HL-60/S4 (cell line): Measurements from ENCODE around the gene TMIGD2.
"Not testable (repeated sequence)": the region's sequence is repeated elsewhere in the genome, so short reads cannot be mapped to it uniquely, and the experiment has no call there.

ENCODE experiments used
- in situ Hi-C: fragments of 300-500 bp; cut with MboI; formaldehyde crosslinking; loops from 2 replicates; pipeline ENCODE4 v1.14.3; 2022; ENCODE audit warnings: low sequenced_read_pairs

Gene TMIGD2, protein sequence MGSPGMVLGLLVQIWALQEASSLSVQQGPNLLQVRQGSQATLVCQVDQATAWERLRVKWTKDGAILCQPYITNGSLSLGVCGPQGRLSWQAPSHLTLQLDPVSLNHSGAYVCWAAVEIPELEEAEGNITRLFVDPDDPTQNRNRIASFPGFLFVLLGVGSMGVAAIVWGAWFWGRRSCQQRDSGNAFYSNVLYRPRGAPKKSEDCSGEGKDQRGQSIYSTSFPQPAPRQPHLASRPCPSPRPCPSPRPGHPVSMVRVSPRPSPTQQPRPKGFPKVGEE

DNA sequence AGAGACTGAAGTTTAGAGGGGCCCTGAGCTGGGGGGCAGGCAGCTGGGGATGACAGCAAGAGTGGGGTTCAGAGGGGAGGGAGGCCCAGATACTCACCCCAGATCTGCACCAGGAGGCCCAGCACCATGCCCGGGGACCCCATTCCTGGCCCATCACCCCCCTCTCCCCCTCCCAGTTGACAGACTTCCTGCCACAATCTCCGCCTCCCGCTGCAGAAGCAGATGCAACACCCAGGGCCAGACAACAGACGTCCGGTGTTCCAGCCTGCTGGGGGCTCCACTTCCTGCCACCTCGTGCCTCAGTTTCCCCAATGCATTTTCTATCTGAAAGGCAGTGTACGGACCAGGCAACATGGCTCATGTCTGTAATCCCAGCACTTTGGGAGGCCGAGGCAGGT lies at the start of gene TMIGD2:
Gene TMIGD2, minus strand, starts transcription at position 147 of the 398 bp plus-strand sequence. Its CDS starts 4 bp downstream, at position 143.
- in situ Hi-C loops: no loop called here

DNA sequence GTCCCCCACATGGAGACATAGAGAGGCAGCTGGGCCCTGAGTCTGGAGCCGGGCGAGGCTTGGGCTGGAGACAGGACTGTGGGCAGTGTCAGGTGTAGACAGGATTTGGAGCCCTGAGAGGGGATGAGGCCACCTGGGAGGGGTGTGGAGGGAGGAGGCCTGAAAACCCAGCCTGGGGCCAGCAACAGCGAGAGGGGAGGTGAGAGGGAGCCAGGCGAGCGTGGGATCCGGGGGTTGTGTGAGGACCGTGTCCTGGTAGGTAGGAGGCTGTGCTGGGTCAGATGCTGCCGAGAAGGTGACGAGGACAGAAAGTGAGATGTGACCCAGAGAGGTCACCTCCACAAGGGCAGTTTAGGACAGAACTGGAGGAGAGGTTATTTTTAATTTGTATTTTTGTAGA lies 48.5 kb upstream of the TMIGD2 start:
- in situ Hi-C loops: no loop called here

DNA sequence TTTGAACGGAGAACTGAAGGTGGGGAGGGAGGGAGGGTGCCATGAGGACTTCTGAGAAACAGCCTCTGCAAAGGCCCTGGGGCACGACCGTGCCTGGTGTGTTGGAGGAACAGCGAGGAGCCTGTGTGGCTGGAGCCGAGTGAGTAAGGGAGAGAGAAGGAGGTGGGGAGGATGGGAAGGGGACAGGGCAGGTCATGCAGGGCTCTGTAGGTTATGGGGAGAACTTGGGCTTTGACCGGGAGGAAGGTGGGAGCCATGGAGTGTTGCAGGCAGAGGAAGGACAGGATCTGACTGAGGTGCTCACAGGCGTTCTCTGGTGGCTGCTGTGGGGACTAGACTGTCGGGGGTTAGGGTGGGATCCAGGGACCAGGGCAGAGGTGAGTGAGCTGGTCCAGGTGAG lies 47.9 kb upstream of the TMIGD2 start:
- in situ Hi-C loops: no loop called here

DNA sequence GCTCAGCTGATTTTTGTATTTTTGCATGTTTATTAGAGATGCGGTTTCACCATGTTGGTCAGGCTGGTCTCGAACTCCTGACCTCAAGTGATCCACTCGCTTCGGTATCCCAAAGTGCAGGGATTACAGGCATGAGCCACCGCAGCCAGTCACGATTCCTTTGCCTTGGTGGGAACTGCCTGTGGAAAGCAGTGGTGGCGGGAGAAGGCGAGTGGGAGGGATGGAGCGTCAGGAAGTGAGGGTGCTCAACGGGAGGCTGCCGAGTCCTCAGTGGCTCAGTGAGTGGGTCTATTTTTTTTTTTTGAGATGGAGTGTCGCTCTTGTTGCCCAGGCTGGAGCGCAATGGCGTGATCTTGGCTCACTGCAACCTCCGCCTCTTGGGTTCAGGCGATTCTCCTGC lies 47.0 kb upstream of the TMIGD2 start:
- in situ Hi-C loops: not testable (repeated sequence)

DNA sequence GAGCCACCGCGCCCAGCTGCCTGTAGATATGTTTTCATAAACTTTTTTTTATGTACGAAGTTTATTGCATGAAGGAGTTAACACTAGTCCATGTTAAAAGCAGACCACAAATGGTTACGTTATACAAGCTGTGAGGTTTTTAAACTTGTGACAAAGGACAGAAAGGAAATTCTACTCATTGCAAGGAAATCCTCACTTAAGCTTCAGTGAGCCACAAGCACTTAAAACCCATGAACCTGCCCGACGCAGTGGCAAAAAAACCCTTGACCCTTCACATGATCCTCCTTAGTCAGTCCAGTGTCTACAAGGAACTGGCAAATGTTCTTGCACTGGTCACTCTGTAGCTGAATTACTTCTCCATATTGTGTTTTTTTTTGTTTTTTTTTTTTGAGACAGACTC lies 45.3 kb upstream of the TMIGD2 start:
- in situ Hi-C loops: no loop called here

DNA sequence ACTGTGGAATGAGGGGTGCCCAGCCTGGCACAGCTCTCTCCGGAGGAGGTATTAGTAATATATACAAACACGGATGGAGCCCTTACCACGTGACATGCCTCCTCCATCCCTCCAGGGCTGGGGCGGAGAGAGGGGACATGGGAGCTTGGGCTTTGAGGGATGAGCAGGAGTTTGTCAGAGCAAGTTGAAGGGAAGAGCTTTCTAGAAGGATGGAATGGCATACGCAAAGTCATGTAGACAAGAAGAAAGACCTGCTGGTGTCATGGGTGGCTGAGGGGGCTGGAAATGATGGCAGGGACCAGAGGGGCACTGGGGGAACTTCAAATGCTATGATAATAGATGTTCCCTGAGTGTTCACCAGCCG lies 43.8 kb upstream of the TMIGD2 start:
- in situ Hi-C loops: no loop called here

DNA sequence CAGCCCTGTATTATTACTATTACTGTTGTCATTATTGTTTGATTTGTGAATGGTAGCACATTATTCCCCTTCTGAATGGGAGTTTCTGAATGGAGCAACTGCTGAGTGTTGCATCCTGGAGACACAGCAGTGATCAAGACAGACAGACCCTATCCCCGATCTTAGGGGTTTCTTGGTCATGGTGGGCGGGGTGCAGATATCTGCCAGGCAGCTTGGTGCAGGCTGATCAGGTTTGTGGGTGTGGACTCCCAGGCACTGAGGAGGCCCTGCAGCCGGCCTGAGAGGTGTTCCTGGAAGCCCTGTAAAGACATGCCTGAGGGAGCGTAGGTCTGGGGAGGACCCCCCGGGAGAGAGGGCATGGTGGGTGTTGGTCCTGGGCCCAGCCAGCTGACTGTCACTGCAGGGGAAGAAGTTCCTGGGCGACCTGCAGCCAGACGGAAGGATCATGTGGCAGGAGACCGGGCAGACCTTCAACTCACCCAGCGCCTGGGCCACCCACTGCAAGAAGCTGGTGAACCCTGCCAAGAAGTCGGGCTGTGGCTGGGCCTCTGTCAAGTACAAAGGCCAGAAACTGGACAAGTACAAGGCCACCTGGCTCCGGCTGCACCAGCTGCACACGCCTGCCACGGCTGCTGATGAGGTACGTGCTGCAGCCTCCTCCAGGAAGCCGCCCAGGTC lies 43.3 kb upstream of the TMIGD2 start:
- in situ Hi-C loops: no loop called here

DNA sequence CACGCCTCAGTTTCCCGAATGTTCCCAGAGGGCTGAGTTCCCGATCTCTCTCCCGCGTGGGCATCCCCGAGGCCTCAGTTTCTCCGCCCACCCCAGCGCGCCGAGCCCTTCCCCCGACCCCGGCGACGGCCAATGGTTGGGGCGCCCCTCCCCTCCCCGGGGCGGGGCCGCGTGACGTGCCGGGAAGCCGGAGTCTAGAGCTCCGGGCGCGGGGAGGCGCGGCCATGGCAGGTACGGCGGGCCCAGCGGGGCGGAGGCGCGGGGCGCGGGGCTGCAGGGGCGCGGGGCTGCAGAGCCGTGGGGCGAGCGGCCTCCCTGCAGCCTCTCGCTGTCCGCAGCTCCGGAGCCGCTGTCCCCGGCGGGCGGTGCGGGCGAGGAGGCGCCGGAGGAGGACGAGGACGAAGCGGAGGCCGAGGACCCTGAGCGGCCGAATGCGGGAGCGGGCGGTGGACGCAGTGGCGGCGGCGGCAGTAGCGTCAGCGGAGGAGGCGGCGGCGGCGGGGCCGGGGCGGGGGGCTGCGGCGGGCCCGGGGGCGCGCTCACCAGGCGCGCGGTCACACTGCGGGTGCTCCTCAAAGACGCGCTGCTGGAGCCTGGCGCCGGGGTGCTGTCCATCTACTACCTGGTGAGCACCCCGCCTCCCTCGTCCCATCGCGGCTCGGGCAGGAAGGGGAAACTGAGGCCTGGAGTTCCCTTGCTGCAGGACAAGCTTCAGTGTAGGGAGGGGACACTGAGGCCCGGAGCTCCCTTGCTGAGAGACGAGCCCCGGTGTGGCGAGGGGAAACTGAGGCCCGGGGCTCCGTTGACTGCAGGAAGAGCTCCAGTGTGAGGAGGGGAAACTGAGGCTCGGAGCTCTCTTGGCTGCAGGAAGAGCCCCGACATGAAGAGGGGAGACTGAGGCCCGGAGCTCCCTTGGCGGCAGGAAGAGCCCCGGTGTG lies 41.5 kb upstream of the TMIGD2 start, which contains the start of gene MPND:
Gene MPND, plus strand, starts transcription at position 193 of the 938 bp plus-strand sequence. Its CDS starts 32 bp downstream, at position 225.
- in situ Hi-C loops: no loop called here

DNA sequence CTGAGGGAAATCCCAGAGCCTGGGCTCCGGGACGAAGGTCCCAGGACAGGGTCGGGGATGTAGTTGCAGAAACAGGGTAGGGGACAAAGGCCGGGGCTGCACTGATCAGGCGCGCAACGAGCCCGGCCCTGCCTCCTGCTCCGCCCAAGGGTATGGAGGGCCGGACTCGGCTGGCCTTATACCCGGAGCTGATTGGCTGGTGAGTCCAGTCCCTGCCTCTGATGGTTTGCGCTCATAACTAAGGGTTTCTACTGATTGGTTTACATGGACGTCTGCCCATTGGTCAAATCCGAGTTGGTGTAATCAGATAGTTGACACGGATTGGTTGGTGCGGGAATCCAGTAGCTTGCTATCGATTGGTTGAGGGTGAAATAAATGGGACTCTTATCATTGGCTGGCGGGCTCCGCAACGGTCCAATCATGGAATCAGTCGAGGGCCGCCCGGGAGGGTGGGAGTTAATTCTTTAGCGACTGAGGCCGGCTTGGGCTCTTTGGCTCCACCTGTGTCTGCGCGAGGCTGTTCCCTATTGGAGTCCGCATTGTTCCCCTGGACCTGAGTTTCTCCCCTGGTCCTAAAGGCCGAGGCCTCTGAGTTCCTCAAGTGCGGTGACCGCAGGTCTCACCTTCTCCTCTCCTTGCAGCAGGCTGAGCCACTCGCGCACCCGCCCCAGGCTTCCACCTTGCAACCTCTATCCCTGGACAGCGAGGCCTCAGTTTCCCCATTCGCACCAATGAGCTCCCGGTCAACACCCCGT lies 40.6 kb upstream of the TMIGD2 start:
- in situ Hi-C loops: no loop called here

DNA sequence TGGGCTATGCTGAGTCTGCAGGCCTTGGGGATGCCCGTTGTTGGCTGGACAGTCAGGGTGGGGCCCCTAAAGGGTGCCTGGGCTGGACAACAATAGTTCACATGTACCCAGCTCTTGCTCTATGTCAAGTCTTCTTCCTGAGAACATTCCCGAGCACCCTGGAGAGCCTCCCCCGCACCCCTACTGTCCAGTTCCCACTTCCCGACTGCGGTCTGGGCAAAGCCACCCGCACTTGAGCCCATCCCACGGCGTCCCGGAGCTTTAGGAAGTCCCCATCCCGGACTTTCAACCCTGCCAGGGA lies 40.1 kb upstream of the TMIGD2 start:
- in situ Hi-C loops: no loop called here

DNA sequence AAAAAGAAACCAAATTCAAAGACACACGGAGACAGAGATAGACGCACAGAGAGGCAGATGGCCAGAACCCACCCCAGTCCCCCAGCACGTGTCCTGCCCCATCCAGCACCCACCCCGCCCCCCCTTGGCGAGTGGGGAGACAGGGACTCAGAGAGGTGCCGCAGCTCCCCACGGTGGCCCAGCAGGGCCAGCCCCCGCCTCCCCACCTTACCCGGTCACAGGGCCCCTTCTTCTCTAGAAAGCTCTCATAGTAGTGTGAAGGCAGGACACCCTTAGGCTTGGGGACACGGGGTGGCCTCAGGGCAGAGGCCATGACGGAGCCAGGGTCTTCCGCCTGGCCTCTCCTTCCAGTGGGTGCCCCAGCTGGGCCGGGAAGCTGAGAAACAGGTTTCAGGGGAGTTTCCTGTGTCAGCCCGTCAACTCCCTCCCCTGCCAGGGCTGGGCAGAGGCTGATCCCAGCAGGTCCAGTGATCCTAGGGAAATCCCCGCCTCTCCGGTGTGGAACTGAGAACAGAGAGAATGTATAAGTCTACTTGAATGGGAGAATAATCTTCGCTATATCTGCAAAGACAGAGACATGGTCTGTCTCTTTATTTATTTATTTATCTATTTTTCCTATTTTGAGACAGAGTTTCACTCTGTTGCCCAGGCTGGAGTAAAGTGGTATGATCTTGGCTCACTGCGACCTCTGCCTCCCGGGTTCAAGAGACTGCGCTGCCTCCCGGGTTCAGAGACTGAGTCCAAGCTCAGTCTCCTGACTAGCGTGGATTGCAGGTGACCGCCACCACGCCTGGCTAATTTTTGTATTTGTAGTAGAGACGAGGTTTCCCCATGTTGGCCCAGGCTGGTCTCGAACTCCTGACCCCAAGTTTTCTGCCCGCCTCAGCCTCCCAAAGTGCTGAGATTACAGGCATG lies 36.5 kb upstream of the TMIGD2 start, which contains the start of gene STAP2:
Gene STAP2, minus strand, starts transcription at position 387 of the 915 bp plus-strand sequence. Its CDS starts 74 bp downstream, at position 313.
- in situ Hi-C loops: no loop called here

DNA sequence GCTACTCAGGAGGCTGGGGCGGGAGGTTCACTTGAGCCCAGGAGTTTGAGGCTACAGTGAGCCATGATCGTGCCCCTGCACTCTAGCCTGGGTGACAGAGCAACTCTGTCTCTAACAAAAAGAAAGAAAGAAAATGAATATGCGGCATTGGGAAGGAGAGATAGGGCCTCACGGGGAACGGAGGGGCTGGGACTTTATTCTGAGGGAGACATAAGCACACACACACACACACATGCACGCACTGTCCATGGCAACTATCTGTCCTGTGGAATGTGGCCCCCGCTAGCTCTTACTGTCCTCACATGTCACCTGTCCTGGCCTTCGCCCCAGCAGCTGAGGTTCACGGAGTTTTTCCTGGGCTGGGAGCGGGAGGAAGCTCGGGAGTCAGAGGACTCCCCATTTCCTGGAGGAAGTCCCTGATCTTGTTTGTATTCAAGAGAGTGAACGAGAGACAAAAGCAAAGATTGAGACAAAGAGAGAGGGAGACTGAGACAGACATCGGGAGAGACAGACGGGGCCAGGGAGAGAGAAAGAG lies 35.8 kb upstream of the TMIGD2 start:
- in situ Hi-C loops: no loop called here

DNA sequence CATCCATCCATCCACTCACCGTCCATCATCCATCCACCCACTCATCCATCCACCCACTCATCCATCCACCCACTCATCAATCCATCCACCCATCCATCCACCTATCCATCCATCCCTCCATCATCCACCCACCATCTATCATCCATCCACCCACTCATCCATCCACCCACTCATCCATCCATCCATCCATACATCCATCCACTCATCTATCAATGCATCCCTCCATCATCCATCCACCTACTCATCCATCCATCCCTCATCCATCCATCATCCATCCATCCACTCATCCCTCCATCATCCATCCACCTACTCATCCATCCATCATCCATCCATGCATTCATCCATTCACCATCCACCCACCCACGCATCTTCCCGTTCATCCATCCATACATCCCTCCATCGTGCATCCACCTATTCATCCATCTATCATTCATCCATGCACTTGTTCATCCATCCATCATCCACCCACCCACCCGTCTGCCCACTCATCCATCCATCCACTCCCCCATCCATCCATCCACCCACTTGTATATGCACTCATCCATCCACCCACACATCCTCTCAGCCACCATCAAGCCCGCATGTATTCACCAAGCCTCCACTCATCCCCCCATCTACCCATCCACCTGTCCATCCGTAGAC lies 32.9 kb upstream of the TMIGD2 start:
- in situ Hi-C loops: no loop called here

DNA sequence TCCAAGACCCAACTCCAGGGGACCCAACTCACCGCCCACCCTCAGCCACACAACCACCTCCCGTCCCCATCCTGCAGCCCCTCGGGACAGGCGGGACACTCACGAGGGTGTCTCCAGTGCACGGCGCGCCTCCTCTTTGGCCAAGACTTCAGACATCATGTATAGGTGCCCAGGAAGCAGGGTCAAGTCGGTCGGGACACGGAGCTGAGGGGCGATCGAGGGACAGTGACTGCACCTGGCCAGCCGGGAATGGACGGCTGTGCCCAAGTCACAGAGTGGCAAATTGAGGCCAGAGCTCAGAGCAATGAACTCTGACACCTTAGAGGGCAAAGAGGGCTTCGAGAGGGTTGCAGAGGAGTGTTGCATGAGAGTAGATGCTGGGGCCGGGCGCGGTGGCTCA lies 27.7 kb upstream of the TMIGD2 start:
- in situ Hi-C loops: no loop called here

DNA sequence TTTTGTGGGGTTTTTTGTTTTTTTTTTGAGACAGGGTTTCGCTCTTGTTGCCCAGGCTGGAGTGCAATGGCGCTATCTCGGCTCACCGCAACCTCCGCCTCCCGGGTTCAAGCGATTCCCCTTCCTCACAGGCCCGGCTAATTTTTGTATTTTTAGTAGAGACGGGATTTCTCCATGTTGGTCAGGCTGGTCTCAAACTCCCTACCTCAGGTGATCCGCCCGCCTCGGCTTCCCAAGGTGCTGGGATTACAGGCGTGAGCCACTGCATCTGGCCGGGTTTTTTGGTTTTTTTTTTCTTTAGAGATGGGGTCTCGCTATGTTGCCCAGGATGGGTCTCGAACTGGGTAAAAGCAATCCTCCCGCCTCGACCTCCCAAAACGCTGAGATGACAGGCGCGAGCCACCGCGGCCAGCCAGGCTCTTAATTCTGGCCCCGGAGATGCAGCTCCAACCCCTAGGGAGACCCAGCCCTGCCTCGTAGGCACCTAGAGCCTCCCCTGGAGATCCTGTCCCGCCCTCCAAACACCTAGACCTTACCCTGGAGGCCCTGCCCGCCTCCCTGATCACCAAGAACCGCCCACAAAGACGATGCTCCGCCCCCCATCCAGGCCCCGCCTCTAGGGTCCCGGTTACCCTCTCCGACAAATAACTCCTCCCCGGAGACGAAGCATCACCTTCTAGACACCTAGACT lies 26.9 kb upstream of the TMIGD2 start:
- in situ Hi-C loops: not testable (repeated sequence)

DNA sequence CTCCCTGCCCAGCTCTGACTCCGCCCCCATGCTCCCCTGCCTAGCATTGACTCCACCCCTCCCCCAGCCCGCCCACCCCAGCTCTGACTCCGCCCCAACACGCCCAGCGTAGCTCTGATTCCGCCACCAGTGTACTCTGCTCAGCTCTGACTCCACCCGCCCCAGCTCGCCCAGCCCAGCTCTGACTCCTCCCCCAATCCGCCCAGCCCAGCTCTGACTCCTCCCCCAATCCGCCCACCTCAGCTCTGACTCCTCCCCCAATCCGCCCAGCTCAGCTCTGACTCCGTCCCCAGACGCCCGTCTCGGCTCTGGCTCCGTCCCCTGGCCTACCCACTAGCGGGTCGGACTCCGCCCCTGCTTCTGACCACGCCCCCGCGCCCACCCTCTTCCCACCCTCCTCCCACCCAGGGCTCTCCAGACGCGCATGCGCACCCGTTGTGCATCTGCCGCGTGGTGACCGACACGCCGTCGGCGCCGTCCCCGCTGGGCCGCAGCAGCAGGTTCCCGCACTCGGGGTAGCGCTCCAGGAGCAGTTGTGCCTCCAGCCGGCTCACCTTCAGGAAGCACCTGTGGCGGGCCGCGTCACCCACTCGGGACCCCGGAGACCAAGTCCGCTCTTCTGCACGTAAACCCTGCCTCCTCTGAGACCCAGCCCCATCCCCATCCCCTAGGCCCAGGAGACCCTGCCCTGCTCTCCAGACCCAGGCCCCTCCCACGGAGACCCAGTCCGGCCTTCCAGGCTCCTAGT lies 26.2 kb upstream of the TMIGD2 start:
- in situ Hi-C loops: no loop called here

DNA sequence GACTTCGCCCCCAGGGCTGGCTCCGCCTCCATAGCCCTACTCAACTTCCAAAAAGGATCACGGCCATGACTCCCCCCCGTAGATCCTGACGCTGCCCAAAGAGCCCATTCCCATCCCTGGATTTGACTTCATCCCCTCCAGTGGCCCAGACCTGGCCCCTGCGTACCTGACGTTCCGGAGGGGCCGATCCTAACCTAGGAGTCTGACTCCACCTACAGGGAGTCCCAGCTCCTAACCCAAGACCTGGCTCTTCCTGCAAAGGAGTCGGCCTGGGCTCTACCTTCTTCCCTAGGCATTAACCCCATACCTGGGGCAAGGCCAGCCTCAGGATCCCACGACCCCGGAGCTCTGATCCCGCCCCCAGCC lies 25.7 kb upstream of the TMIGD2 start:
- in situ Hi-C loops: no loop called here
